GM12874 (cell line): ENCODE measurements around the gene CDK13.

Experiments
- CTCF ChIP-seq: IDR thresholded peaks from 2 replicates; pipeline ENCODE4 v1.5.1; 2011; ENCODE audit warnings: low read depth, mild to moderate bottlenecking, control low read depth, low read length, moderate library complexity; ENCODE audit not compliant: insufficient read depth

CDK13 gene

DNA sequence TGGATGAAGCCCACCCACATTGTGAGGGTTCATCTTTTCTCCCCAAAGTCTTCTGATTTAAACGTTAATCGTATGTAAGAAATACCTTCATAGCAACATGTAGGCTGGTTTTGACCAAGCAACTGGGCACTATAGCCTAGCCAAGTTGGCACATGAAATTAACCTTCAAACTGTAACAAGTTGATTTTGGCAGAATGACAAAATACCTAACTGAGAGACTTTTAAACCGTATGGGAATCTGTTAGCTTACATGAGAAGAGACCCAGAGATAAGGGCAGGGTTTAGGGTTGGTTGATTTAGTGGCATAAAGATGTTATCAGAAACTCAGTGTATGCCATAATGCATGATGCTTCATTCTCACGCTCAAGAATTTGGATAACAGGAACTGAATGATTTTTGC lies 69.5 kb downstream of the CDK13 start:
- TF ChIP-seq CTCF, result no peak

DNA sequence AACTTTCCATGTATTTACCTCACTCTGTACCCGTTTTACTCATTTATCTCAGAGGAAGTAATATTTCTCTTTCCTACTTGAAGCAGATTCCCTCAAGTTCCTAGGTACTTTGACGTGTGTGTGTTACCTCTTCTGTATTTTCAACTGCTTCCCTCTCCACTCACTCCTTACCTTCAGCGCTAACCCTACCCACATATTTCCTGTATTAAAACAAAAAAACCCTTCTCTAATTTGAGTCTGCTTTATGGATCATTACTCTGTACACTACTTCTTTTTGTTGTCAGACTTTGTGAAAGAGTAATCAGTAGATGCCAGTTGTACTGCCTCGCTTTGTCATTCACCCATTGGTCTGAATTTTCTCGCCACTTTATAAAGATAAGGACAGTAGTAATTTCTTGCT lies 74.0 kb downstream of the CDK13 start:
- TF ChIP-seq CTCF, result no peak

- no peak for TF ChIP-seq CTCF
Observed at GRCh38 chr7:40024841-40025240, 74.8 kb downstream of the CDK13 start.

DNA sequence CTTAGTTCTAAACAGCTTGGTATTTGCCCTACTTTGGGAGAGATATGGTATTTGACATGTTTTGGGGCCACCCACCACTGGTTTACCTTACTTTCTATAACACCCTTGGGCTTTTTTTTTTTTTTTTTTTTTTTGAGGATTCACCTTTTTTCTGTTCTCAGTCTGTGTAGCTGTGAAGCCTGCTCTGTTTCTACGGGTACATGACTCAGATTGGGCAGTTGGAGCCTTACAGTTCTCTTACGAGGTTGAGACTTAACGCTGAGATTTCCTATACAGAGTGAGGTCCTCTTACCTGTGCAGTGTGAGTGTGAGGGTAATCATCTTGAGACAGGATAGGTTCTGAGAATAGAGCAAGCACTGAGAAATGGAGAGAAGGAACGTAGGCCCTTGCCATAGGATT lies 77.5 kb downstream of the CDK13 start:
- TF ChIP-seq CTCF, result no peak

GRCh38 chr7:40033826-40034225 lies 83.8 kb downstream of the CDK13 start:
- no peak for TF ChIP-seq CTCF

DNA sequence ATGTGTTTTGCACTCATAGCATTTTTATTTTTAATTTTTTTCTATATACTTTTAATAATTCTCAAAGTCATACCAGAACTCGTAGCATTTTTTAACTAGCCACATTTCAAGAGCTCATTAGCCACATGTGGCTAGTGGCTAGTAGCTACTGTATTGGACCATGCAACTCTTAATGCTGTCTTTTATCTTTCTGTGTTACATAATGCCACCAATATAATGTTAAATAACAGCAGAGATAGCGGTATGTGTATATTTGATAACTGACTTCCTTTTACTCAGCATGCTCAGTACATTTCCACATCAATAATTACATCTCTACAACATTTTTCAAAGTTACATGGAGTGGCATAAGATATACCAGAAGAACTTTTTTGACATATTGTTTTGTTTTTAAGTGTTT lies 91.4 kb downstream of the CDK13 start:
- TF ChIP-seq CTCF, result no peak

GRCh38 chr7:40043164-40043563 lies 93.1 kb downstream of the CDK13 start:
- no peak for TF ChIP-seq CTCF

GRCh38 chr7:40047661-40048060 lies 97.6 kb downstream of the CDK13 start:
- no peak for TF ChIP-seq CTCF
